SJSA1 (cell line): ENCODE results near the gene LRRTM4. TPM values are rescaled to one million over a fixed set of nuclear protein-coding genes. Genes with fewer than 3 reads are reported as not detected.

Experiments used
- DNase-seq, 2 experiments: peaks; one replicate each; pipeline ENCODE4 v3.0.0-alpha.2; 2015 to 2020; ENCODE audit warnings: low spot score in 2 of 2, low read depth in 1 of 2
- H3K27ac ChIP-seq: fragments of 250-450 bp; sonication (Bioruptor Pico); 2 replicates; pipeline ENCODE4 v1.5.1; 2020; ENCODE audit warnings: mild to moderate bottlenecking, moderate library complexity
- H3K27me3 ChIP-seq: fragments of 250-450 bp; sonication (Bioruptor Pico); replicated peaks from 2 replicates; pipeline ENCODE4 v1.5.1; 2020; ENCODE audit warnings: mild to moderate bottlenecking, moderate library complexity
- H3K36me3 ChIP-seq: fragments of 250-450 bp; sonication (Bioruptor Pico); 2 replicates; pipeline ENCODE4 v1.5.1; 2020; ENCODE audit warnings: mild to moderate bottlenecking
- H3K4me1 ChIP-seq: fragments of 250-450 bp; sonication (Bioruptor Pico); replicated peaks from 2 replicates; pipeline ENCODE4 v1.6.1; 2021; ENCODE audit warnings: mild to moderate bottlenecking
- H3K4me3 ChIP-seq: fragments of 250-450 bp; sonication (Bioruptor Pico); 2 replicates; pipeline ENCODE4 v1.5.1; 2020; ENCODE audit warnings: mild to moderate bottlenecking
- H3K9me3 ChIP-seq: fragments of 250-450 bp; sonication (Bioruptor Pico); replicated peaks from 2 replicates; pipeline ENCODE4 v1.5.1; 2020; ENCODE audit warnings: mild to moderate bottlenecking
- total RNA-seq: library from RNA; depleted of rRNA; stranded (reverse); fragments of >200 nt; shearing (Covaris generic); gene quantifications from 2 replicates; pipeline ENCODE4 v1.2.3, GENCODE V29; 2014

Gene LRRTM4
- total RNA-seq, 1 experiment from 2014 or later, result not detected

DNA sequence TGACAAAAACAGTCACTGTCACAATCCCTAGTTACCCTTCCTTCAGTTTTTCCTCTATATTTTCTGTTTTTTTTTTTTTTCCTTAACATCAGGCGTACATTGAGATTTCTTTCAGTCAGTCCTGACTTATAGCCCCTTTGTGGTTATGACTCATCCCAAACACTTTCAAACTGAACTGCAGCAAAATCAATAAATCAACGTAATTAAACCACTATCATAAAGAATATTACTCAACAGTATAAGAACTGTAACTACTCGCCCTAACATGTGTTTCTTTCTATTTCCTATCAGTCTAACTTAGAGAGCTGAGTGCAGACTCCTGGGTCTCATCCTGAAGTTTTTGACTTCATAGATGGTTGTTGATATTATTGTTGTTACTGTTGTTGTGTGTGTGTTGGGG, 523.5 kb downstream of the LRRTM4 start:
- no peak for DNase-seq
- Histone ChIP-seq H3K36me3 (no peaks in the 10 kb centered on the region), H3K27ac (no peak overlapping the region), H3K27me3 (no peaks in the 10 kb centered on the region), H3K4me1 (no peaks in the 10 kb centered on the region), H3K4me3 (no peak overlapping the region), H3K9me3 (no peaks in the 10 kb centered on the region)

GRCh38 chr2:76998152-76998551, 524.0 kb downstream of the LRRTM4 start:
- no peak for DNase-seq
- H3K9me3 ChIP-seq, result no peaks in the 10 kb centered on the region
- no peak overlapping the region for H3K27ac ChIP-seq
- H3K4me1 ChIP-seq, result no peaks in the 10 kb centered on the region
- no peak overlapping the region for H3K4me3 ChIP-seq
- no peaks in the 10 kb centered on the region for H3K27me3 ChIP-seq
- no peaks in the 10 kb centered on the region for H3K36me3 ChIP-seq

GRCh38 chr2:76997296-76997695, 524.9 kb downstream of the LRRTM4 start:
- no peak for DNase-seq
- H3K27ac ChIP-seq, result no peak overlapping the region
- H3K36me3 ChIP-seq, result no peaks in the 10 kb centered on the region

GRCh38 chr2:76985387-76986136, 536.6 kb downstream of the LRRTM4 start:
- no peak overlapping the region for H3K4me3 ChIP-seq

More at GRCh38 chr2:76997296-76997695, 524.9 kb downstream of the LRRTM4 start:
- Histone ChIP-seq H3K4me1 (no peaks in the 10 kb centered on the region), H3K27me3 (no peaks in the 10 kb centered on the region), H3K9me3 (no peaks in the 10 kb centered on the region), H3K4me3 (no peak overlapping the region)

DNA sequence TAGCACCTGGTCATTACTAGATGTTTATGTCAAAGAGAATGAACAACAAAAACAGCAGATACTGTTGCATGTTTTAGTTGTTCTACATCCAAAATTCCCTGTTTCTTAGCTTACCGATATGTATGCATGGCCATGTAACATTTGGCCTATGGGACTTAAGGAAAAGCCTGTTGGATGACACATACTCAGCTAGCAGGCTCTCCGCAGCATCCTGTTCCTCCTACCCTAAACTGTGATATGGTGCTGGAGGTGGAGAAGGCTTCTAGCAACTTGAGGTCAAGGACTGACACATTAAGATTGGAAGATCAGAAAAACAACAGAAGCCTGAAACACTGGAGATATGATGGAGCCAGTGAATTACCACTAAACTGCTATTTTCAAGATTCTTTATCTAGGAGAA, 537.8 kb downstream of the LRRTM4 start:
- no peaks in the 10 kb centered on the region for H3K27me3 ChIP-seq
- H3K4me3 ChIP-seq, result no peak overlapping the region
- DNase-seq, result no peak
- H3K9me3 ChIP-seq, result no peaks in the 10 kb centered on the region
- no peaks in the 10 kb centered on the region for H3K36me3 ChIP-seq
- no peak overlapping the region for H3K27ac ChIP-seq
- no peaks in the 10 kb centered on the region for H3K4me1 ChIP-seq

More at GRCh38 chr2:76985387-76986136, 536.6 kb downstream of the LRRTM4 start:
- no peak overlapping the region for H3K27ac ChIP-seq
- H3K36me3 ChIP-seq, result no peaks in the 10 kb centered on the region
- H3K9me3 ChIP-seq, result no peaks in the 10 kb centered on the region
- H3K27me3 ChIP-seq, result no peaks in the 10 kb centered on the region
- DNase-seq, result no peak
- H3K4me1 ChIP-seq, result no peaks in the 10 kb centered on the region

DNA sequence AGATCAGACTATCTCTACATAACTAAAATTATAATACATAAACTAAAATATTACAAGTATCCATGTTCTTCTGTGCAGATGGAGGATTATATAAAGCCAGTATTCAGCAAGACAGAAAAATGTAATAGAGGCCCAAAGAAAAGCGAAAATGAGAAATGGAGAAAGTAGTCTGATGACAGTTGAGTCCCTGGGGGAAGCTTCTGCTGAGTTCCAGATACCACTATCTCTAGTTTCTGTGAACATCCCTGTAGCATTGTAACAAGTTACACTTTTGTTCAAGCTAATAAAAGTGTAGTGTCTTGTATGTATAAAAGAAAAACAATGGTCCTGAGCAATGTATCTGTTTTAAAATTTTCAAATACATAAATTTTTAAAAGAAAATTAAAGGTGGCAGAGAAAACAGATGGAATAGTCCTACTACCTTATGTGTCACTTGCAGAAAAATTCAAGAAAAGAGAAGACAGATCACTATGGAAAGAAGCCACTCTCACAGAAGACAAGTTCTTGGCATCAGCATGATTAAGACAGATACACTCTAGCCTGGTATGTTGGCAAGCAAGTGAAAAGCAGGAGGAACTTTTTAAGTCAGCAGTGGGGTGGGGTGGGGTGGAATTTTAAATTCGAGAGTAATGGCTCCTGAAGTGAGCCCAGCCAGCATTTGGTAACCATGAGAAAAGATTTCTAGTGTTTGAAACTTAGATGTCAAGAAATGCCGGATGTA, 541.9 kb downstream of the LRRTM4 start:
- no peaks in the 10 kb centered on the region for H3K36me3 ChIP-seq
- DNase-seq, result no peak

GRCh38 chr2:76977846-76978727, 544.1 kb downstream of the LRRTM4 start:
- Histone ChIP-seq H3K27ac (no peak overlapping the region), H3K4me3 (no peak overlapping the region), H3K27me3 (no peaks in the 10 kb centered on the region), H3K4me1 (no peaks in the 10 kb centered on the region), H3K36me3 (no peaks in the 10 kb centered on the region), H3K9me3 (peaks cover 2% of the 10 kb centered on the region; the same call in 1 of the 2 replicates)
- DNase-seq, result no peak

More for the DNA sequence above, 541.9 kb downstream of the LRRTM4 start:
- Histone ChIP-seq H3K4me3 (no peak overlapping the region), H3K27ac (no peak overlapping the region), H3K4me1 (no peaks in the 10 kb centered on the region), H3K9me3 (peaks cover 2% of the 10 kb centered on the region; the same call in 1 of the 2 replicates), H3K27me3 (no peaks in the 10 kb centered on the region)

GRCh38 chr2:76975752-76976151, 546.4 kb downstream of the LRRTM4 start:
- Histone ChIP-seq H3K4me3 (no peak overlapping the region), H3K36me3 (no peaks in the 10 kb centered on the region), H3K9me3 (peaks cover 2% of the 10 kb centered on the region; the same call in 1 of the 2 replicates), H3K27me3 (no peaks in the 10 kb centered on the region), H3K27ac (no peak overlapping the region), H3K4me1 (no peaks in the 10 kb centered on the region)
- no peak for DNase-seq

DNA sequence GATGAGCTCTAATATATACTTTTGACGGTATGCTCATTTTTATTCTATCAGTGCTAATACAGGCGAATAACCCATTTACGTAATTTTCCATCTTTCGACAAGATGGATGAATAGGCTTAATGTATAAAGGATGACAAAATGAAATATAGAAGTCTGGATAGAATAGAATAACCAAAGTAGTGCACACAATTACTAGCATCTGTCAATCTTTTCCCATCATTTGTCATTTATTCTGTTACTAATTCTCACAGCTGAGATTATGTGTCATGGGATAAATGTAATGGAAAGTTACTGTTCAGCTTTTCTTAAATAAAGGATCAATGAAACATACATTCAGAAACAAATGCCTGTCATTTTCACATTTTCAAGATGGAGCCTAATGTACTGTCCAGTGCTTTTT, 548.6 kb downstream of the LRRTM4 start:
- no peaks in the 10 kb centered on the region; the same call in 1 of the 2 replicates for H3K9me3 ChIP-seq
- no peak overlapping the region for H3K4me3 ChIP-seq
- H3K36me3 ChIP-seq, result no peaks in the 10 kb centered on the region
- no peak overlapping the region for H3K27ac ChIP-seq
- no peak for DNase-seq
- no peaks in the 10 kb centered on the region for H3K27me3 ChIP-seq
- H3K4me1 ChIP-seq, result no peaks in the 10 kb centered on the region

GRCh38 chr2:76965772-76966171, 556.4 kb downstream of the LRRTM4 start:
- no peaks in the 10 kb centered on the region; the same call in 1 of the 2 replicates for H3K9me3 ChIP-seq
- no peaks in the 10 kb centered on the region for H3K4me1 ChIP-seq
- no peaks in the 10 kb centered on the region for H3K27me3 ChIP-seq
- no peak overlapping the region for H3K27ac ChIP-seq
- H3K36me3 ChIP-seq, result no peaks in the 10 kb centered on the region
- no peak for DNase-seq
- H3K4me3 ChIP-seq, result no peak overlapping the region

DNA sequence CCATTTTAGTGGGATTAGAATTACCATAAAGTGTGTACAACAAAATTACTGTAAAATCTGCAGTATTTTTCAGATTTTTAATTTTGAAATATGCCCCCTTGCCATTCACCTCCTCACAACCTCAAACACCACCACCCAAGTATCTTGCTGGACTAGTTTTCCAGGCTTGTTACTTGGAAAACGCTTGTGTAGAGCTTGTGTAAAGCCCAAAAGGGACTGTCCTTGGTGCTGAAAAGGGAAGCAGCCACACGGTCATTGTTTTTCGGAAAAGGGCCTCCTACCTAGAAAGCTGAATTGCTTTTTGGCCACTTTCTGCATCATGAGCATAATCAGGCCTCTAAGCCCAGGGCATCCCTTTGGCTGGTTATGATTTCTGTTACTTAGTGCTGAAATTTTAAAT, 563.4 kb downstream of the LRRTM4 start:
- Histone ChIP-seq H3K36me3 (no peaks in the 10 kb centered on the region), H3K4me1 (no peaks in the 10 kb centered on the region), H3K27me3 (no peaks in the 10 kb centered on the region), H3K9me3 (no peaks in the 10 kb centered on the region), H3K27ac (no peak overlapping the region), H3K4me3 (no peak overlapping the region)
- DNase-seq, result no peak

DNA sequence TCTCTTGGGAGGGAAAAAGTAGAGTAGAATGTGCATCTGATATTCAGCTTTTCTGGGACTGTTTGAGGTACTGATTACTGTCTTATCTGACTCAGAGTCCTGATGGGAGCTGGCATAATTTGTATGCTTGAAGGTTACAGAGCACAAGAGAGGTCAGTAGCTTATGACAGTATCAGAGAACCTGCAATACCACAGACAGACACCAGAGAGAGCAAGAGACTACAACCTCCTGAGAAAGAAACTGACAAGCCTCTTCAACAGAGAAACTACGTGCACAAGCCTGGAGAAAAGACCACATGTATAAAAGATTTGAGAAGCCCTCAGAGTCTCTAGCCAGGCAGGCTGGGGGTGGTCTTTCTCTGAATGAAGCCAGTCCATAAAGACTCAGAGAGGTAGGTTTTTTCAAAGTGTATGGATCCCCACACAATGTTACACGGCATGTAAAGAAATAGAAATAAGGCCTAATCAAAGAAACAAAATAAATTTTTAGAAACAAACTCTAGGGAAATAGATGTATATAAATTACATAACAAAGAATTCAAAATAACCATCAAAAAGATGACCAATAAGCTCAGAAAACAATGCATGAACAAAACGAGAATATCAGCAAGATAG, 568.3 kb downstream of the LRRTM4 start:
- no peaks in the 10 kb centered on the region for H3K27me3 ChIP-seq
- H3K36me3 ChIP-seq, result no peaks in the 10 kb centered on the region
- H3K4me3 ChIP-seq, result no peak overlapping the region
- H3K9me3 ChIP-seq, result no peaks in the 10 kb centered on the region
- DNase-seq, result no peak
- no peaks in the 10 kb centered on the region for H3K4me1 ChIP-seq
- no peak overlapping the region for H3K27ac ChIP-seq

GRCh38 chr2:76946631-76947145, 575.5 kb downstream of the LRRTM4 start:
- H3K27ac ChIP-seq, result no peak overlapping the region
- no peaks in the 10 kb centered on the region for H3K36me3 ChIP-seq
- no peak overlapping the region for H3K4me3 ChIP-seq
- no peak for DNase-seq
- no peaks in the 10 kb centered on the region for H3K27me3 ChIP-seq
- no peaks in the 10 kb centered on the region for H3K4me1 ChIP-seq
- no peaks in the 10 kb centered on the region for H3K9me3 ChIP-seq
